ENCODE data around the gene CADM4.

Gene CADM4

DNA sequence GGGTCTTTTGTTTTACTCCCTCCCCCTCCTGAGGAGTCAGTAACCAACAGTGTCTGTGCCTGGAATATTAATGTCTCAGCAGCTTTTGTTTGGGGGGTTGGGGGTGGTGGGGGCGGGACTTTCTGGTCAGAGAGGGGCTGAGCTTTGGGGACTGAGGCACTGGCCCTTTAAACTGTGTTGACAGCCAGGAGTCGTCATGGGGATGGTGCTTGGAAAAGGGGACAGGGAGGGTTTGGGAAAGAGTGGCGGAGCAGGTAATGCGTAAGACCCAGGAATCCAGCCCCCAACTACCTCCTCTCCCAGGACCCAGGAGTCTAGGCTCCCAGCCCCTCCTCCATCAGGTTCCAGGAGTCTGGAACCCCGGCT lies 5.2 kb downstream of the CADM4 start:
- no peak overlapping the region for H3K4me3 ChIP-seq (replicated peaks; ENCODE audit: low read depth, low read length)

DNA sequence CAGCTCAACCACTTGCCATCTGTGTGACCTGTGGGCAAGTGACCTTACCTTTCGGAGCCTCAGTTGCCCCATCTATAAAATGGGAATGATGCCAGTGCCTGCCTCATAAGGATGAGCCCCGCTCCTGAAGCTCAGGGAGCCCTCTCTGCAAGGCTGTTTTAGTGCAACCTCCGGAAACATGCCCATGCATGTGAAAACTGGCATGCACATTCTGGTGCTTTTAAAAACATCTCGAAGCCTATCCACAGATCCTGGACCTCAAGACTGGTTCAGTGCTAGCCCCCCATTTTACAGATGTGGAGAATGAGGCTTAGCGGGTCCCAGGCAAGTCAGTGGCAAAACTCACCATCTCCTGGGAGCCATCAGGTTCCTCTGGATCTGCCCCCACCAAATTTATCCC lies 5.6 kb downstream of the CADM4 start:
- no peak overlapping the region for H3K4me3 ChIP-seq (replicated peaks; ENCODE audit: low read depth, low read length)
- no peak for DNase-seq (ENCODE audit: low read depth)
- TF ChIP-seq, protein P1, sequence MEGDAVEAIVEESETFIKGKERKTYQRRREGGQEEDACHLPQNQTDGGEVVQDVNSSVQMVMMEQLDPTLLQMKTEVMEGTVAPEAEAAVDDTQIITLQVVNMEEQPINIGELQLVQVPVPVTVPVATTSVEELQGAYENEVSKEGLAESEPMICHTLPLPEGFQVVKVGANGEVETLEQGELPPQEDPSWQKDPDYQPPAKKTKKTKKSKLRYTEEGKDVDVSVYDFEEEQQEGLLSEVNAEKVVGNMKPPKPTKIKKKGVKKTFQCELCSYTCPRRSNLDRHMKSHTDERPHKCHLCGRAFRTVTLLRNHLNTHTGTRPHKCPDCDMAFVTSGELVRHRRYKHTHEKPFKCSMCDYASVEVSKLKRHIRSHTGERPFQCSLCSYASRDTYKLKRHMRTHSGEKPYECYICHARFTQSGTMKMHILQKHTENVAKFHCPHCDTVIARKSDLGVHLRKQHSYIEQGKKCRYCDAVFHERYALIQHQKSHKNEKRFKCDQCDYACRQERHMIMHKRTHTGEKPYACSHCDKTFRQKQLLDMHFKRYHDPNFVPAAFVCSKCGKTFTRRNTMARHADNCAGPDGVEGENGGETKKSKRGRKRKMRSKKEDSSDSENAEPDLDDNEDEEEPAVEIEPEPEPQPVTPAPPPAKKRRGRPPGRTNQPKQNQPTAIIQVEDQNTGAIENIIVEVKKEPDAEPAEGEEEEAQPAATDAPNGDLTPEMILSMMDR (IDR thresholded peaks at IDR 0.05; ENCODE audit: low read length, missing control alignments), result no peak

More for the DNA sequence above, 5.2 kb downstream of the CADM4 start:
- TF ChIP-seq, protein P1 (IDR thresholded peaks at IDR 0.05; ENCODE audit: low read length, missing control alignments), result no peak
- no peak for DNase-seq (ENCODE audit: low read depth)

- no peak overlapping the region for H3K4me3 ChIP-seq (replicated peaks; ENCODE audit: low read depth, low read length)
- no peak for DNase-seq (ENCODE audit: low read depth)
- TF ChIP-seq, protein P1 (IDR thresholded peaks at IDR 0.05; ENCODE audit: low read length, missing control alignments), result no peak
Measured at GRCh38 chr19:43633520-43633919, 6.1 kb downstream of the CADM4 start.

DNA sequence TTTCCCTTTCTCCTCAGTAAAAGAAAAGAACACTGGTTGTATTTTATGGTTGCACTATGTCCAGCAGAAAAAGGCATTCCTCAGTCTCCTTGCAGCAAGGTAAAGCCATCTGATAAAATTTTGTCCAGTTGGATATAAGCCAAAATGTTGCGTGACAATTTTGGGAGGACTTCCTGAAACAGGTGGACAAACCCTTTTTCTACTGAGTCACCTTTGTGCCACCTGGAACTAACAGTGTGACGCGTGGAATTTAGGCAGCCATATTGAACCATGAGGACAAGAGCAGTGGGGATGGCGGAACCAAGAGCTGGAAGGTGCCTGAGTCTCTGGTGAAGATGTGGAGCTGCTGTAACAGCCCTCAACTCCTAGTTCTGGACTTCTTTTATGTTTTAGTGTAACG lies 8.2 kb downstream of the CADM4 start:
- no peak overlapping the region for H3K4me3 ChIP-seq (replicated peaks; ENCODE audit: low read depth, low read length)
- TF ChIP-seq, protein P1 (IDR thresholded peaks at IDR 0.05; ENCODE audit: low read length, missing control alignments), result no peak
- no peak for DNase-seq (ENCODE audit: low read depth)

DNA sequence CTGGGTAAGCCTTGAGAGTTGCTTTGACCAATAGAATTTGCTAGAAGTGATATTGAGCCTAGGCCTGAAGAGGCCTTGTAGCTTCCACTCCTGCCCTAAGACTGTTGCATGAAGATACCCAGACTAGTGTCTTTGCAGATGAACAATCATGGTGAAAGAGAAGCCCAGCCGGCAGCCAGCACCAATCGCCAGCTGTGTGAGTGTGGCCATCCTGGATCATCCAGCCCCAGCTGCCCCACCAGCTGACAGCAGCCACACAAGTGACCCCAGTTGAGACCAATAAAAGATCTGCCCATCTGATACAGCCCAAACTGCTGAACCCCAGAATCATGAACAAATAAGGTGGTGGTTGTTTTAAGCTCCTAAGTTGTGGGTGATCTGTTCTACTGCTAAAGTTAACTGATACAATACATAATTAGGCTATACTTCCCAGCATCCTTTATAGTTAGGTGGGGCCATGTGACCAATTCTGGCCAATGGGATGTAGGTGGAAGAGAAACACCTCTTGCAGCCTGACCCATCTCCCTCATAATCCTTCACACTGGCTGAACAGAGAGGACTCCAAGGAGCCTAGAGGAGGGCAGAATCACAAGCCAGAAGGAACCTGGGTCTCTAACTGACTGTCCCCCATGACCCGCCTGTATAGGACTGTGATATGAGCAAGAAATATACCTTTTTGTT lies 10.9 kb downstream of the CADM4 start:
- no peak overlapping the region for H3K4me3 ChIP-seq (replicated peaks; ENCODE audit: low read depth, low read length)
- DNase-seq (ENCODE audit: low read depth), result no peak
- TF ChIP-seq, protein P1 (IDR thresholded peaks at IDR 0.05; ENCODE audit: low read length, missing control alignments), result no peak

DNA sequence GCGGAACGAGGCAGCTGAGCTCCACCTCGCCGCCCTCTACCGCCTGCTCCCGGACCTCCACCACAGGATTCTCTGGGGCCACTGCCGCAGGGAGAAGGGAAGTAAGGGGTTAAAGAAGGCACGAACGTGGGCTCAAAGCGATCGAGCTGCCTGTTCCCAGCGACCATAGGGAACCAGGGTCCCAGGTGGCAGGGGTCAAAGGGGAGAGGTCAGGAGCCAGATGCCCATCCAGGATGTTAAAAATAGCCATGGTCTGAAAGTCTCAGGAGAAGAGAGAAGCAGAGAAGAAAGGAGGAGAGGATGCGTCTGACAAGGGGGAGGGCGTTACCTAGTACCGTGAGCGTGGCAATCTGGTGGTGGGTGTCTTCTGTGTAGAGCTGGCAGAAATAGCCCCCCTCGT lies 12.8 kb downstream of the CADM4 start:
- TF ChIP-seq, protein P1 (IDR thresholded peaks at IDR 0.05; ENCODE audit: low read length, missing control alignments), result no peak
- no peak overlapping the region for H3K4me3 ChIP-seq (replicated peaks; ENCODE audit: low read depth, low read length)
- no peak for DNase-seq (ENCODE audit: low read depth)

- H3K4me3 ChIP-seq (replicated peaks; ENCODE audit: low read depth, low read length), result no peak overlapping the region
- TF ChIP-seq, protein P1 (IDR thresholded peaks at IDR 0.05; ENCODE audit: low read length, missing control alignments), result no peak
- DNase-seq (ENCODE audit: low read depth), result no peak
Measured at GRCh38 chr19:43625918-43626579, 13.6 kb downstream of the CADM4 start.
